GM18519 (cell line): ENCODE data around the gene CTXN3.

Experiments
- ATAC-seq: cut with Tn5 transposase; IDR thresholded peaks from one replicate; pipeline ENCODE4 v1.9.1; 2021; ENCODE audit warnings: mild to moderate bottlenecking, moderate library complexity; ENCODE audit not compliant: unreplicated experiment, low FRiP score

Gene CTXN3

DNA sequence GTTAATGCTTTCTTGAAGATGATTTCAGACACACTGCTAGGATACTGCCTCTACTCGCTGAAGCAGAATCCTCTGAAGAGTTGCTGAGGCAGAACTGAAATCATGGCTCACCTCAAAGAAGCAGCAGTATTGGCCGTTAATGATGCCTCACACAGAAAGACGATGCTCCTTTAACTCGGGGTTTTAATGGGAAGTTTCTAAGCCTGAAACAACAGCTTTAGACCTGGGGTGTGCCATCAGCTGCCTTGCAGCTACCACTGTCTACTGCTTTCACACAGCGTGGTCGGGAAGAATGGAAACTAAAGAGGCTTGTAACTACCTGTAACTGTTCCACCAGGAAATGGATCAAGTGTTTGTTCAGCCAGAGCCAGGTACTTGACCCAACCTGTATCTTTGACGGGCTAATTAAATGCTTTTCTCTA lies at the start of gene CTXN3:
Gene CTXN3 (plus strand): TSS at position 65 of the 422 bp plus-strand sequence. CDS start 8,440 bp downstream, outside the sequence.
- no peak for ATAC-seq

DNA sequence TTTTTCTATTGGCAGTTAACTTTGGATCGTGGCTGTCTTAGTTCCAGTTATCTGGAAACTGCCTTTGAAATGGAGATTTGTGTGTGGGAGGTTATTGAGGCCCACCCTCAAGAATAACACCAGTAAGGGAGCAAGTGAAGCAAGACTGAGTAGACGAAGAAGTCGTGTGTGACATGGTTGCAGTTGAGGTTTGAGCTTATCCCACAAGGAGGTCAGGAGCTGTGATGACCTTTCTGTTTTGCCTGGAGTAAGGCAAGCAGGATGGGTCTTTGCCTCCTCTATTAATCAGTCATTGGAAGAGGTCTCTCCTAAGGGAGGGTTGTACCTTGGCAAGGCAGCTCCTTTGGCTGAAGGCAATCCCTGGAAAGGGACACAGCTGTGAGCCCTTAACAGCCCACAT lies 49.6 kb upstream of the CTXN3 start:
- no peak for ATAC-seq

DNA sequence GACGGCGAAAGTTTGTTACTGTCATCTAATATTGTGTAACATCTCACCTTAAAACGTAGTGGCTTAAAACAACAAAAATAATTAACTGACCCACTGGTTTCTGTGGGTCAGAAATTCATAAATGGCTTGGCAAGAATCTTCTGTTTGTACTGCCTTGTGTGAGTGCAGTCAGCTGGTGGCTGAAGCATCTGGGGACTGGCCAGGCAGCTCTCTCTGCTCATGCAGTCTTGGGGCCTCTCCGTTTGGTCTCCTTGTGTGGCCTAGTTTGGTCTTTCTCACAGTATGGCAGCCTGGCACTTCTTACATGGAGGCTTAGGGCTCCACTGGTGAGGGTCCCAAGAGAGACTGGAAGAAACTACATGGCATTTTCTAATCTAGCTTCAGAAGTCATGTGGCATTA lies 49.0 kb upstream of the CTXN3 start:
- no peak for ATAC-seq

DNA sequence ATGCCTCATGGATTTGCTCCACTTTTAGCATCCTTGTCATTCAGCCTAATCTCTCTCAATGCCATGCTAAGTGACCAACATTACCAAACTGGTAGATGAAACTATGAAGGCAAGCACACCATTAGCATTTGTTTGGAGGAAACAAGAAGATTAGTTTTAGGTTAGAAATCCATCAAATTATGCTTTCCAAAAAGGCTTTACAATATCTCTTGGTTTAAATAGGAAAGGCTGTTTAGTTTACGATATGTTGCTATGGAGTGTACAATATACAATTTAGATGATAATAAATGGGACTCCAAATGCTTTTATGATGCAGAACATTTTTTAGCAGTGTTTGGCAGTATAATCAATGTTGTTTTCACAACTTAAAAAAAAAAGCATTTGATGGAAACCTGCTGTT lies 47.8 kb upstream of the CTXN3 start:
- ATAC-seq, result no peak

DNA sequence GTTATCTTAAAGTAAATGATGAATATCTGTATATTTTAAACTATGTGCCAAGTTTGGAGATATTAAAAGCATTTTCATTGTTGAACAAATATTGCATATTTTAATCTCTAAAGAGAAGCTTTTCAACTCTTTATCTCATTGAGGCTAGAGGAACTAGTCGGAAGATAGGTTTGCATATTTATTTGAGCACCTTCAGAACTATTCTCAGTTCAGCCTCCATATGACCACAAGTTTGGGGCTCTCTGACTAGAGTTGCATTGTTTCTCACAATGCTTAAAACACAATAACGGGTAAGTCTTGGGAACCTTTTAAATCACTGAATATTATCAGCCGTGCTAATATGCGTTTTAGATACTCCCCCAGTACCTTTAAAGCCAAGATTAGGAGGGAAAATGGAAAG lies 47.3 kb upstream of the CTXN3 start:
- ATAC-seq, result no peak

DNA sequence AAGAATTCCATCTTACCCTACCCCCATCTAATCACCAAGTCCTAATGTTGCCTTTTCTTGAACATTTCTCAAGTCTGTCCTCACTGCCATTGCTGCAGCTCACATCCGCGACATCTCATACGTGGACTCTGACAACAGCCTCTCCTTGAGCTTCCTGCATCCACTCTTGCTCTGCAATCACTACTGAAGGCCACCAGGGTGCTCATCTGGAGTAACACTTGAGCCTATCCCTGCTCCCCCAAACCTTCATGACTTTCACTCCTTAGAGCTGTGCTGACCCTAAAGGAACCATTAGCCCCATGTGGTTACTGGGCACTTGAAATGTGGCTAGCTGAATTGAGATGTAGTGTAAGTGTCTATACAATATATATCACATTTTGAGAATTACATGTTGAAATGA lies 46.4 kb upstream of the CTXN3 start:
- ATAC-seq, result no peak

DNA sequence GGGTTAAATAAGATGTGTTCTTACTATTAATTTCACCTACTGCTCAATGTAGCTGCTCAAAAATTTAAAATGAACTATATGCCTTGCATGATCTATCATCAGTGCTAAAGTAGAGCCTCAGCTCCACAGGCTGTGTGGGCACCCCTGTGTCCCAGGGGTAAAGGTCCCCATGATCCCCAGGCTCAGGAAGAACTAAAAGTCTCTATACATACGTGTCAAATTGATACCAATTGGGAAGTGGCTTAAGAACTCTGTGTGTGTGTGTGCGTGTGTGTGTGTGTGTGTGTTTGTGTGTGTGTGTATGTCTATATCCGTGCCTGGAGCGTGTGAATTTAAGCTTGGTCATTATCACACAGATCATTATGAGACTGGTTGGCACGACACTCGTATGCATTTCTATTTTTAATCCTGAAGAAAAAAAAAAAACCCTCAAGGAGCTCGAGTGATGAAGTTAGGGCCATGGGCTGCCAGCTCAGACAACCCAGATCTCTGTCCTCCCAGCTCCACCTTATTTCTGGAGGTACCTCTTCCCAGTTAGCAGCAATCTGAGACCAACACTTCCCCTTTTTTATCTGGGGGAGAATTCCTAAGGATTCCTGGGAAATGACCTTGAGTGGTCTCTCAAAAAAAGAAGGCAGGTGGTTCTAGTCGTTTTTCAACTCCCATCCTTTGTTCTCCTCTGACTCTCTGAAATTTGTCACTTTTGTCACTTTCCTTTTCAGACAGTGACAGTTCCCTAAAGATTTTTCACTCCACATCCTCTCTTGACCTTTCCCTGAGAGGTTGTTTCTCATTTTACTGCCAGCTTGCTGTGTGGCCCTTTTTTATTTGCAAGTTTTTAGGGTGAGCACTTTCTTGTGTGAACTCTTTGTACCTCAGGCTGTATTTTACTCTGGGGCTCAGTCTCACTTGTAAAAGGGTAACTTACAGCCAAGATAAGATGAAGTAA lies 45.7 kb upstream of the CTXN3 start:
- ATAC-seq, result no peak

DNA sequence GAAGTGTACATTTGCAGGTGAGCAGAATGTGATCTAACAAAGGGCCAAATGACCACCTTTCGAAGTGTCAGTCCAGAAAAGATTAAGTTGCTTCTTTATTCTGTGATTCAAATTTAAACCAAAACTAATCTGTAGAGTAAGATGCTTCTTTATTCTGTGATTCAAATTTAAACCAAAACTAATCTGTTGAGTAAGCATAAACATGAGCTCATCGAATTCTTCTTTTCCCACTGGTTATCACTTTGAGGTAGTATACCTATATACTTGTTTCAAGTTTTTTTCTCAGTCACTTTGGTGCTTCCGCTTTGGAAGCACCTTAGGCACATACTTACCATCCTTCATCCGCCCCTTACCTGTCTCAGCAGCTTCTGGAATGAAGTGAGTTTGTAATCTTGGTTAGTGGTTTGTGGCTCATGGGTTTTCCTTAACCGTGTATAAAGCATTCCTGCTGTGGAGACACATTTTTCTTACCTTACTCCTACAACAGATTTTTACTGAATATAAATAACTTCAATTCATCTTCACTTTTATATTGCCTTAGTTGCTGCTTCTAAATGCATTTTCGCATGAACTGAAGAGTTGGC lies 40.7 kb upstream of the CTXN3 start:
- ATAC-seq, result no peak

DNA sequence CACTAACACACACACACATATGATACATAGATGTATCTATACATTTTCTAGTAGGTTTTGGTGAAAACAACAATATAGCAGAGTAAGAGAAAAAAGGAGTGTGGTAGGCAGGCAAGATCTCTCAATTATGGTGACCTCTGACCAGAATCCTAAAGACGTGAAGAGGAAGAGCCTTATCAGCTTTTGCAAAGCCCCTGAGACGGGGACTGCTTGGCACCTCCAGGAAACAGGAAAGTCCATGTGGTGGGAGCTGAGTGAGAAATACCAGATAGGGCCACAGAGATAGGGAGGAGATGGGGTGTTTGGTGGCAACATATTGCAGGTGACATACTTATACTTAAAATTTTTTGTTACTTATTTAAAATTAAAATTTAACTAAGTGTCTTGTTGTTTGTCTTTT lies 39.9 kb upstream of the CTXN3 start:
- no peak for ATAC-seq

DNA sequence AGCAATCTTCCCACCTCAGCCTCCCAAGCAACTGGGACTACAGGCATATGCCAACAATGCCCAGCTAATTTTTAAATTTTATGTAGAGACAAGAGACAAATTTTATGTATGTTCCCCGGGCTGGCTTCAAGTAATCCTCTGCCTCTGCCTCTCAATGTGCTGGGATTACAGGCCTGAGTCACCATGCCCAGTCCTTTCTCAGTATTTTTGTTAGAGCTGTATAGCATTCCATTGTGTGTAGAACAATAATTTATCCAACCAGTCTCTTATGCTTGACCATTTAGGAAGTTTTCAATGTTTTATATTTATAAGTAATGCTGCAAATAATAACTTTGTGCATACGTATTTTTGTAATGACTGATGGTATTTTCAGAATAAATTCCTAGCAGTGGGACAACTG lies 38.9 kb upstream of the CTXN3 start:
- ATAC-seq, result no peak

DNA sequence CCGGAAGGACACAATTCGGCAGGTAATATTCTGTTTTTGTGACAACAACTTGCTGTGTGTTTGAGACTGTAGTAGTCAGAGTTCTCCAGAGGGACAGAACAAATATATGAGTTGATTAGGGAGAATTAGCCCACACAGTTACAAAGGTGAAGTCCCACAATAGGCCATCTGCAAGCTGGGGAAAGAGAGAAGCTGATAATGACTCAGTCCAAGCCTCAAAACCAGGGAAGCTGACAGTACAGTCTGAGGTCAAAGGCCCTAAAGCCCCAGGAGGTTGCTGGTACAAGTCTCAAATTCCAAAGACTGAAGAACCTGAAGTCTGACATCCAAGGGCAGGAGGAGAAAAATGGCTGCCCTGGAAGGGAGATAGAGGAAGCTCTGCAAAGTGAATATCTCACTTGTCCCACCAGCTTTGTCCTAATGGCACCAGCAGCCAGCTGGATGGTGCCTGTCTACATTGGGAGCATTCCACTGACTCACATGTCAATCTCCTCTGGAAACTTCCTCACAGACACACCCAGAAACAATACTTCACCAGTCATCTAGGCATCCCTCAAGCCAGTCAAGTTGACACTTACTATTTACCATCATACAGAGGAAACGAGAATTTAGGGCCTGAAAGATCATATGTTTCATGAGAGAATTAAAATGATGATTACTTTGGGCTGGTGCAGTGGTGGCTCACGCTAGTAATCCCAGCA lies 36.3 kb upstream of the CTXN3 start:
- no peak for ATAC-seq

DNA sequence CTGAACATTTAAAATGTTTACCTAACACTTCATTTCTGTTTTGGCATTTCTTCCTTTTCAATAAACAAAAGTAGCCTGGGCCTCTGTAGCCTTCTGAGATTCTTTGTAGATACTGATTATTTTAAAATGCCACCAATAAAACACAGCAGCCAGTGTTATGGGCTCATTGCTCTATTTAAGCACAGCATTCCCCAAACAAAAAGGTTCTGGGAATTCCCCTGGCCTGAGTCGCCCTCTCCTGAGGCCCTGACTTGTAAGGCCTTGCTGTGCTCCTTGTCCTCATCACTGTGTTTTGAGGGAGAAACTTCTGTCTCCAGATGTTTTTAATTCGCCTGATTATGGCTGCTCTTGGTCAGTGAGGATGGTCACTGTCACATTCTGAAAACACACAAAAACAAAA lies 33.0 kb upstream of the CTXN3 start:
- no peak for ATAC-seq

DNA sequence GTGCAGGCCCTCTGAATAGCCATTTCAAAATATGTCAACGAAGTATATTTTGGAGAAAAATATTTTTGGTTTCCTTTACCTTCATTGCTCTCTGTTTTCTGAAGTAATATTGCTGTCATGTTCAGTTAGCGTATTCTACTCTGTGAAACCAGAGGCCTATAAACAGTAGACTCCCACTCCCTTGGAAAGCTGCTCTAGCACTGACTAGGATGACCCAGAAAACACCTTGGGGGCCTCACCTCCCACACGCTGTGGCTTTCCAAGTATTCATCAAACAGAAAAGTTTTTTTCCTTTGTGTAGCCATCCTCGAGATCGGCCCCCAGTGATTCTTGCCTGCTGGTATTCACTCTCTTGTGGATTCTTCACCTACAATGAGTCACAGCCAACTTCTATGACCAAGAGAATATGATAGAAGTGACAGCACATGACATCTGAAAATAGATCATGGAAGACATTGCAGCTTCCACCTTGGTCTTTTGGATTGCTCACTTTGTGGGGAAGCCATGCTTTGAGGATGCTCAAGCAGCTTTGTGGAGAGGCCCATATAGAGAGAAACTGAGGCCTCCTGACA lies 28.9 kb upstream of the CTXN3 start:
- ATAC-seq, result no peak

DNA sequence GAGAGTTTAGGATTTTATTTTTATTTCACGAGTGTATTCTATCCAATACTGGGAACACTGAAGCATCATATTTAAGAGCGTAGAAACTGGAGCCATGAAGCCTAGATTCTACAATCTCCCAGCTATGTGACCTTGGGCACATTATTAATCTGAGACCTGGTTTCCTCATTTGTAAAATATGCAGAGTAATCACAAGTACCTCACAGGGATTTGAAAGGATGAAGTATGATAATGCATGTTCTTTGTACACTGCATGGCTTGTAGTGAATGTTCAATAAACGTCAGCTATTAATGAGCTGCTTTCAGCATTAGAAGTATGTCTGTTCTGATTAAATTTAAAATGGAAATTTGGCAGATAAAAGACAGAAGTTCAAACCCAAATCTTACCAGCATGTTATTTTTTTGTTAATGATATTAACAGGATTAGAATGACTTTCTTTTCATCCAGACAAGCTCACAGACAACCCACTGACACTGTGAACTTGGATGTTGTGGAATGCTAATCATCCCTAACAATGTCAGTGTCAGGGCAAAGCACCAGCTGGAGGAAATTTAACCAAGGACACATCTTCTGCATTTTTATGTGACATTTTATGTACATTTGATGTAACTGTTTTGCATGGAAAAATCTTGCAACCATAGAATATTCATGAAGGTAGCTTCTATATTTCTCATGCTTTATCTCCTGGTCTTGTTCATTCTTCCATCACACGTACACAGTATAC lies 27.1 kb upstream of the CTXN3 start:
- ATAC-seq, result no peak

DNA sequence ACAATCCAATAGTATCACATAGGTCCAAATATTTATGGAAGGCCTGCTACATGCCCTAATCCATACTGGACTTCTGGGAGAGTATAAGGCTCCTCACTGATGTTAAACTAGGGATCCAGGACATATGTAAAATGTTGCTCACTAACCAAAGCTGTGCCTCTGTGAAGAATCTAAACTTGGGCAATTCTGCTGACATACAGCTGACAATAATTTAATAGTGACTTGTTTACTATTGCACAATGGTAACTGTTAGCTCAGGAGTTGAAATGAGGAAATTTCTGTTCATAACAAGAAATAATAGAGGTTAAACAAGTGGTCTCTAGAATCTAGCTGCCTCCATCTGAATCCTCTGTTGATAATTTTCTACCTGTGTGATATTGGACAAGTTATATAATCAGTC lies 14.9 kb upstream of the CTXN3 start:
- no peak for ATAC-seq

DNA sequence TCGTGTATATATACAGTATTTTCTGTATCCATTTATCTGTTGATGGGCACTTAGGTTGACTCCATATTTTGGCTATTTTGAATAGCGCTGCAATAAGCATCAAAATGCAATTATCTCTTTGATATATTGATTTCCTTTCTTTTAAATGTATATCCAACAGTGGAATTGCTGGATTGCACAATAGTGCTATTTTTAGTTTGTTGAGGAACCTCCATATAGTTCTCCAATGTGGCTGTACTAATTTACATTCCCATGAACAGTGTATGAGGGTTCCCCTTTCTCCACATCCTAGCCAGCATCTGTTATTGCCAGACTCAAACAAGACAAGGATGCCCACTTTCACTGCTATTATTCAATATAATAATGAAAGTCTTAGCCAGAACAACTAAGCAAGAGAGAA lies 9.1 kb upstream of the CTXN3 start:
- ATAC-seq, result no peak

DNA sequence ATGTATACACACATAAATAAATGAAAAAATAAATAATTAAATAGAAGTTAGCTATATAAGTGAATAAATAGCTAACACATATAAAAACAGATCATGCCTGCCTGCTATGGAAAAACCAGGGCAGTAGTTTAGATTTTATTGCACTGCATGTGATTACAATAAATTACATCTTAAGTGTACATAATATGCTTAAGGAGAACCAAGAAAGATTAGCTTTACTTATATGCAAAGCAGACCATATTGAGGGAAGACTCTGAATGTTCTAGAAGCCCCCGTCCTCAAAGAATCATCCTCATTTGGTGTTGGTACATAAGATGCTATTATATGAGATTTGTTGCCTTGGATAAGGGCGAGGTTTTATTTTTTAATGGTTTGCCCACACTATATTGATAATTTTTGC lies 5.9 kb upstream of the CTXN3 start:
- no peak for ATAC-seq

DNA sequence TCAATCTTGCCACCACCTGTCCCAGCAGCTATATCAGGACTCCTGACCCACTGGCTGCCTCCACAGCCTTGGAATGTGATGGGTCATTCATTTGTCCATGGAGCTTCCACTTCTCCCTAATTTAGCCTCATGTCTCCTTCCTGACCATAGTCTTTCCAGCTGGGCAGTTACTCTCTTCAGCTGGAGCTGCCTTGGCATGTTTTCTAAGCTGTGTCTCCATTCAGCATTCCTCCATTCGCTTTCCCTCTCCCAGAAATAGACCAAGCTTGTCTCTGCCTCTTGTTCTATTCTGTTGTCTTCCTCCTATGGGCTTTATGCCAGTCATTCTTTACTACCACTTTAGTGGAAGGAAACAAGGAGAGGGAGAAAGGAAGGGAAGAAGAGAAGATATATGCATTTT lies 5.3 kb upstream of the CTXN3 start:
- no peak for ATAC-seq

DNA sequence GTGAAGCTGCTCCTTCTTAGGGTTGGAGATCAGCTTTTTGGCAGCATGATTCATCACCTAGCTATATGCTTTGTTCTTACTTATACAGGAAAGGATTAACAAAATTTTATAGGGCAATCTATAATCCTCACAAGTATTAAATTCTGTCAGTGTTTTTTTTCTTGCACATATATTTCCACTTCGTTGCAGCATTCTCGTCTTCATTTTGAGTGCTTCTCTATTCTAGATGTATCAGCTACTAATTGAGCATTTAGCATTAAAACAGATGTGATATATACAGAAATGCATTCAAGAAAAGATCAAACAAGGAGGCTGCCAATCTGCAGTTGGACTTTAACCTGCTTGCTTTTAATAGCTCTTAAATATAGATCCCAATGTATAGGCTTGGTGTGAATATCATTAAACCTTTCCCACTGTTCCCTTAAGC lies 3.6 kb upstream of the CTXN3 start:
- ATAC-seq, result no peak

DNA sequence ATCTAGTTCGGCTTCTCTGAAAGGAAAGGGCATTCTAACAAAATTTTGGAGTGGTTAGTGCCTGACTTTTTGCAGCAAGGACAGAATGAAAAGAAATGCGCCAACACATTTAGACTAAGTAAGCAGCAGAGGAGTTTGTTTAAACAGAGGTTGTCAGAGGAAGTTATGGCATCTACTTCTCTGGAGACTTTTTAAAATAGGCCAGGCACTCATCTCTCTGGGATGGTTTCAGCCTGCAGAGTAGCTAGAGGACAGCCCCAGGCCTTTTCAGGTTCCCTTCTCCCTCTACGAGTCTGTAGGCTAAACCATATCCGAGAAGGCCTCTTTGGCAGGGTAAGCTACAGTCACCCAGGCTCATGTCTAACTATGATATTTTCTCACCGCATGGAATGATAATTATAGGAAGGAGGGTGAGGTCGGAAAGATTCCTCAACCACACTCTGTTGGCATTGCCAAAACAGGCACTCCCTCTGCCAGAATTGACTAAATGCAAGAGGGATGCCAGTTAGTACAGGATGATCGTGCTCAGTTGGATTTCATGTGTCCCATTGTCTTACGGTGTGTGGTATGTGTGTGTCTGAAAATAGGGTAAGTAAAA lies 1.4 kb upstream of the CTXN3 start:
- ATAC-seq, result no peak
